Left ventricle myocardium inferior (tissue), 1 donor: ENCODE measurements around the gene NR1I2. TPM values are rescaled to one million over a fixed set of nuclear protein-coding genes. Genes with fewer than 3 reads are reported as not detected.

Source experiments
- DNase-seq: peaks from one replicate; pipeline ENCODE4 v3.0.0-alpha.2; 2020
- H3K27ac ChIP-seq: fragments of 200-600 bp; replicated peaks from 2 replicates; pipeline ENCODE4 v1.8.0; 2021
- H3K27me3 ChIP-seq: fragments of 200-600 bp; 2 replicates; pipeline ENCODE4 v1.8.0; 2021; ENCODE audit warnings: low read depth
- H3K36me3 ChIP-seq: fragments of 200-600 bp; 2 replicates; pipeline ENCODE4 v1.8.0; 2021
- H3K4me1 ChIP-seq: fragments of 200-600 bp; 2 replicates; pipeline ENCODE4 v1.8.0; 2021
- H3K4me3 ChIP-seq: fragments of 200-600 bp; 2 replicates; pipeline ENCODE4 v1.8.0; 2021; ENCODE audit warnings: mild to moderate bottlenecking, moderate library complexity
- H3K9me3 ChIP-seq: fragments of 200-600 bp; replicated peaks from 2 replicates; pipeline ENCODE4 v1.8.0; 2021
- intact Hi-C: fragments of 100-400 bp; cut with micrococcal nuclease; formaldehyde crosslinking; loops from one replicate; pipeline ENCODE4 v1.11.0; 2022
- total RNA-seq: library from RNA; stranded (reverse); fragmentation: NEBNext Ultra II Directional; extraction: Animal tissue kit (Norgen Biotek cat#: 25700); gene quantifications from one replicate; pipeline ENCODE4 v1.2.1, GENCODE V29; 2021
- TF ChIP-seq, protein P1 (sequence below): fragments of 200-600 bp; IDR thresholded peaks from 2 replicates; pipeline ENCODE4 v1.8.0; 2021; ENCODE audit warnings: antibody characterized with exemption, mild to moderate bottlenecking, borderline replicate concordance
- donor health status: DM: no; HTN: yes; CAD: no; lungs with severe emphysema.

NR1I2 gene
- total RNA-seq, 1 donor from 2014 or later, result not detected

DNA sequence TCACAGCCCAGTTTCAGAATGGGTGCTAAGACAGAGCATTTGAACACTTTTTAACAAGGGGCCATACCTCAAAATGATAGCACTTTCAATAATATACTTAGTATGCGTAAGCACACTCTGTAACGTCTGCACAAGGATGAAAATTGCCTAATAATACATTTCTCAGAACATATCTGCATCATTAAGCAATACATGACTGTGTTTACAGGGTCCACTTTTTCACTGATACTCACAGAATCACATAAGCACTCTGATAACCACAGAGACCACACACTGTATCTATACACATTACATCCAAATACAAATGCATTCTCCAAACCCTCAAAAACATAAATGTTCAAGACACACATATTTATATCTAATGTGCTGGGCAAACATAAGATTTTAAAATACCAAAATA, 79.8 kb downstream of the NR1I2 start:
- TF ChIP-seq, protein P1, sequence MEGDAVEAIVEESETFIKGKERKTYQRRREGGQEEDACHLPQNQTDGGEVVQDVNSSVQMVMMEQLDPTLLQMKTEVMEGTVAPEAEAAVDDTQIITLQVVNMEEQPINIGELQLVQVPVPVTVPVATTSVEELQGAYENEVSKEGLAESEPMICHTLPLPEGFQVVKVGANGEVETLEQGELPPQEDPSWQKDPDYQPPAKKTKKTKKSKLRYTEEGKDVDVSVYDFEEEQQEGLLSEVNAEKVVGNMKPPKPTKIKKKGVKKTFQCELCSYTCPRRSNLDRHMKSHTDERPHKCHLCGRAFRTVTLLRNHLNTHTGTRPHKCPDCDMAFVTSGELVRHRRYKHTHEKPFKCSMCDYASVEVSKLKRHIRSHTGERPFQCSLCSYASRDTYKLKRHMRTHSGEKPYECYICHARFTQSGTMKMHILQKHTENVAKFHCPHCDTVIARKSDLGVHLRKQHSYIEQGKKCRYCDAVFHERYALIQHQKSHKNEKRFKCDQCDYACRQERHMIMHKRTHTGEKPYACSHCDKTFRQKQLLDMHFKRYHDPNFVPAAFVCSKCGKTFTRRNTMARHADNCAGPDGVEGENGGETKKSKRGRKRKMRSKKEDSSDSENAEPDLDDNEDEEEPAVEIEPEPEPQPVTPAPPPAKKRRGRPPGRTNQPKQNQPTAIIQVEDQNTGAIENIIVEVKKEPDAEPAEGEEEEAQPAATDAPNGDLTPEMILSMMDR, result no peak
- Histone ChIP-seq H3K4me1 (peaks cover 16% of the 10 kb centered on the region), H3K27me3 (no peaks in the 10 kb centered on the region), H3K27ac (no peak overlapping the region), H3K9me3 (peaks cover 11% of the 10 kb centered on the region), H3K36me3 (peaks cover 41% of the 10 kb centered on the region), H3K4me3 (no peak overlapping the region)
- no peak for DNase-seq
- intact Hi-C loops, result no loop called here

DNA sequence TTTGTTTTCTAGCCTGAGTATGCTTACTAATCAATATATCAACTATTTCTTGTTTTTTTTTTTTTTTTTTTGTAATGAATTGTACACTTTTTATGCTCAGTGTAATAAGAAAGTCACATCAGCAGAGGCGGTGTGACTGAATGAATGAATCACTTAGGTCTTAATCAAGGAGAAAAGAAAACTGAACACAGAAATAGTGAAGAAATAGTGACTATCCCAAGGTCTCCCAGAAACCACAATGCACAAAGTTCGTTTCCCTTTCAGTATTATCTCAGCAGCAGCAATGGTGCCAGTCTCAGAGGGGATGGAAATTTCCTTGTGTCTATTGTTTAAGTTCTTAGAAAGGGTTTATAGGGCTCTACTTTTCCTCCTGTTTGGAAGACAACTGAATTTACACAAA, 80.7 kb downstream of the NR1I2 start:
- Histone ChIP-seq H3K9me3 (peaks cover 9% of the 10 kb centered on the region), H3K4me1 (peaks cover 16% of the 10 kb centered on the region), H3K27me3 (no peaks in the 10 kb centered on the region), H3K27ac (no peak overlapping the region), H3K4me3 (no peak overlapping the region), H3K36me3 (peaks cover 32% of the 10 kb centered on the region)
- DNase-seq, result no peak
- intact Hi-C loops, result no loop called here
- TF ChIP-seq, protein P1, result no peak

DNA sequence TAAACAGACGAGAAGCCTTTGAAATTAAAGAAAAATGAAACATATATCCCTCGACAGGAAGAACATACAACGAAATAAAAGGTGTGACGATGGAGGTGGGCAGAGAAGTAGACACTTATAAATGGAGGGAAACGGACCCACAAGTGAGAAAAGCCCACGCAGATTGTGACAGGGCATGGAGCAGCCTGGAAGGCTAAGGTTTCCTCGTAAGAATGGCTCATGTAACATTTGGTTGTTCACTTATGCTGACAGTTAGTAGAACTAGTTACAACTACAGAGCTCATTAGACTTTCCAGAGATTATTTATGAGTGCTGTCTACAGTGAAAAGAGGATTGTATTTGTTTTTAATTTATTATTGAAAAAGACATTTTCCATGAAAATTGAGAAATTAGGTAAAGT, 82.6 kb downstream of the NR1I2 start:
- no peaks in the 10 kb centered on the region for H3K9me3 ChIP-seq
- H3K4me3 ChIP-seq, result no peak overlapping the region
- no peak for DNase-seq
- peaks cover 26% of the 10 kb centered on the region for H3K4me1 ChIP-seq
- no peaks in the 10 kb centered on the region for H3K27me3 ChIP-seq
- TF ChIP-seq, protein P1, result no peak
- H3K27ac ChIP-seq, result no peak overlapping the region
- intact Hi-C loops, result no loop called here
- peaks cover 20% of the 10 kb centered on the region for H3K36me3 ChIP-seq

Other genes starting within 250 kb of the NR1I2 start
- gene CD80, start 222.5 kb upstream of the NR1I2 start, total RNA-seq, result not detected
- 9.8 TPM for gene ADPRH, start 202.6 kb upstream of the NR1I2 start, total RNA-seq
- 2.8 TPM for gene PLA1A, start 184.2 kb upstream of the NR1I2 start, total RNA-seq
- 512 TPM for gene POPDC2, start 121.5 kb upstream of the NR1I2 start, total RNA-seq
- 165 TPM for gene COX17, start 104.7 kb upstream of the NR1I2 start, total RNA-seq
- 0.44 TPM for gene CFAP91, start 79.1 kb upstream of the NR1I2 start, total RNA-seq